H1 (cell line): ENCODE measurements around the gene SRSF7. TPM values are rescaled to one million over a fixed set of nuclear protein-coding genes. Genes with fewer than 3 reads are reported as not detected.

Experiments used
- ATF3 ChIP-seq: IDR thresholded peaks from 2 replicates; pipeline ENCODE4 v1.6.1; 2011; ENCODE audit warnings: low read depth, mild to moderate bottlenecking, low read length; ENCODE audit not compliant: insufficient read depth
- KDM4A ChIP-seq: IDR thresholded peaks from one replicate; pipeline ENCODE4 v1.7.1; 2012; ENCODE audit warnings: low read depth, mild to moderate bottlenecking, moderate library complexity, low read length, inconsistent platforms; ENCODE audit not compliant: severe bottlenecking
- NANOG ChIP-seq: IDR thresholded peaks from 2 replicates; pipeline ENCODE4 v1.6.1; 2011; ENCODE audit warnings: low read length, low read depth, mild to moderate bottlenecking, inconsistent platforms; ENCODE audit not compliant: insufficient read depth, poor library complexity, severe bottlenecking
- NRF1 ChIP-seq: IDR thresholded peaks from 2 replicates; pipeline ENCODE4 v1.6.1; 2011; ENCODE audit warnings: mild to moderate bottlenecking, low read depth, low read length, improper control_type of control experiment
- POLR2AphosphoS5 ChIP-seq: IDR thresholded peaks from 2 replicates; pipeline ENCODE4 v1.6.1; 2011; ENCODE audit warnings: low read depth, low read length
- RAD21 ChIP-seq, 2 experiments: IDR thresholded peaks in 1 of 2; conservative IDR thresholded peaks in 1 of 2; 2 replicates each; pipeline ENCODE4 v1.6.1; 2011; ENCODE audit warnings: low read depth in 2 of 2, low read length in 2 of 2, improper control_type of control experiment in 1 of 2, inconsistent platforms in 1 of 2, mild to moderate bottlenecking in 1 of 2, moderate library complexity in 1 of 2
- ZNF274 ChIP-seq: IDR thresholded peaks from 2 replicates; pipeline ENCODE4 v1.7.0; 2012; ENCODE audit warnings: low read length, borderline replicate concordance; ENCODE audit errors: extremely low read depth
- polyA plus RNA-seq, 7 experiments: library from polyadenylated mRNA; depleted of rRNA in 3 of 7; stranded (reverse) in 5 of 7; unstranded in 2 of 7; fragments of >200 nt in 5 of 7; fragments of 200-250 nt in 2 of 7; gene quantifications; 1 replicate in 5 of 7; 2 replicates in 1 of 7; 4 replicates in 1 of 7; pipeline versions ENCODE4 v1.2.1 to v1.2.3, GENCODE V29; 2011 to 2013; ENCODE audit warnings: missing spikeins in 2 of 7, mixed read lengths in 2 of 7
- total RNA-seq: library from RNA; stranded (reverse); fragmentation: NEBNext Ultra II Directional; extraction: Animal tissue kit (Norgen Biotek cat#: 25700); gene quantifications from 2 replicates; pipeline ENCODE4 v1.2.1, GENCODE V29; 2021
- TF ChIP-seq, protein P1 (sequence below): IDR thresholded peaks from 2 replicates; pipeline ENCODE4 v1.6.1; 2011; ENCODE audit warnings: low read length, improper control_type of control experiment

The SRSF7 gene
- total and polyA plus RNA-seq, 2 of the 8 experiments (the other 6 are each of a cell fraction or from before 2014, with no cell fraction given) = 370 to 415 TPM

DNA sequence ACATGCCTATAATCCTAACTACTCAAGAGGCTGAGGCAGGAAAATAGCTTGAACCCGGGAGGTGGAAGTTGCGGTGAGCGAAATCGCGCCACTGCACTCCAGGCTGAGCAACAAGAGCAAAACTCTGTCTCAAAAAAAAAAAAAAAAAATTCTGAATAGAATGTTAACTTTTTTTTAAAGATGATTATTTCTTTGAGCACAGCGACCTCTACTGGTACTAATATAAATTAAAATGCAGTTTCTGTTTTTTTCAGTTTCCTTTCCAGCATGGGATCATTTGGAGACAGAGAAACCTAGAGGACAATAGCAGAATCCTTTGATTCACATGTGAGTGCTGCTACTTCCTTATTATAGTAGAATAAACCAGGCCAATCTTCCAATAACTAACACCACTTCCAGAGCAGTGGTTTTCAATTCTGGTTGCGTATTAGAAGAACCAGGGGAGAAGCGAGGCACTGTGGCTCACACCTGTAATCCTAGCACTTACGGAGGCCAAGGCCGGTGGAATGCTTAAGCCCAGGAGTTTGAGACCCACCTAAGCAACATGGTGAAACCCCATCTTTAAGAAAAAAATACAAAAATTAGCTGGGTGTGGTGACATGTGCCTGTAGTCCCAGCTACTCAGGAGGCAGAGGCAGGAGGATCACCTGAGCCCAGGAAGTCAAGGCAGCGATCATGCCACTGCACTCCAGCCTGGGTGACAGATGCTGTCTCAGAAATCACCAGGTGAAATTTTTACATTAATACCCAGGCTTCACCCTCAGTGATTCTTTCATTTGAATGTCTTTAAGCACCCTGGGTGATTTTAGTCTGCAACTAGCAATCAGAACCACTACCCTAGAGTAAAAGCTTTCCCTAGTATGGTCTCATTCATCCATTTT is 10.1 kb downstream of the SRSF7 start (continued):
- peak; percentile 33 to 40 for TF ChIP-seq RAD21 (IDR thresholded peaks at IDR 0.05 in 1 of 2, conservative IDR thresholded peaks at IDR 0.05 in 1 of 2; ENCODE audit: low read depth in 2 of 2, low read length in 2 of 2)
- no peak for TF ChIP-seq KDM4A
- no peak for TF ChIP-seq ATF3
- TF ChIP-seq POLR2AphosphoS5 = peak; percentile 88
- TF ChIP-seq NANOG = no peak
- no peak for TF ChIP-seq NRF1
- TF ChIP-seq, protein P1, sequence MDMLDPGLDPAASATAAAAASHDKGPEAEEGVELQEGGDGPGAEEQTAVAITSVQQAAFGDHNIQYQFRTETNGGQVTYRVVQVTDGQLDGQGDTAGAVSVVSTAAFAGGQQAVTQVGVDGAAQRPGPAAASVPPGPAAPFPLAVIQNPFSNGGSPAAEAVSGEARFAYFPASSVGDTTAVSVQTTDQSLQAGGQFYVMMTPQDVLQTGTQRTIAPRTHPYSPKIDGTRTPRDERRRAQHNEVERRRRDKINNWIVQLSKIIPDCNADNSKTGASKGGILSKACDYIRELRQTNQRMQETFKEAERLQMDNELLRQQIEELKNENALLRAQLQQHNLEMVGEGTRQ = no peak
- TF ChIP-seq ZNF274 = no peak
